Neural progenitor cell (in vitro differentiated cells): Measurements from ENCODE around the gene SH3GL3.

Experiments used
- CTCF ChIP-seq: fragments of 200-600 bp; sonication (generic); IDR thresholded peaks from 2 replicates; pipeline ENCODE4 v1.5.1; 2017; ENCODE audit warnings: antibody characterized with exemption, mild to moderate bottlenecking
- EZH2 ChIP-seq: fragments of 200-600 bp; sonication (generic); IDR thresholded peaks from 2 replicates; pipeline ENCODE4 v1.6.1; 2017; ENCODE audit warnings: antibody characterized with exemption, mild to moderate bottlenecking, moderate library complexity
- EZH2phosphoT487 ChIP-seq: fragments of 200-600 bp; sonication (generic); IDR thresholded peaks from 2 replicates; pipeline ENCODE4 v1.6.1; 2017; ENCODE audit warnings: antibody characterized with exemption

GRCh38 chr15:83516935-83517334 lies 69.8 kb downstream of the SH3GL3 start:
- TF ChIP-seq CTCF, result no peak
- TF ChIP-seq EZH2, result no peak
- TF ChIP-seq EZH2phosphoT487, result no peak
